LNCAP (cell line): ENCODE measurements around the gene MOV10.

Experiments
- CTCF ChIP-seq: fragments of 450-650 bp; IDR thresholded peaks from 2 replicates; pipeline ENCODE4 v1.5.1; 2017; ENCODE audit warnings: mild to moderate bottlenecking

Gene MOV10

DNA sequence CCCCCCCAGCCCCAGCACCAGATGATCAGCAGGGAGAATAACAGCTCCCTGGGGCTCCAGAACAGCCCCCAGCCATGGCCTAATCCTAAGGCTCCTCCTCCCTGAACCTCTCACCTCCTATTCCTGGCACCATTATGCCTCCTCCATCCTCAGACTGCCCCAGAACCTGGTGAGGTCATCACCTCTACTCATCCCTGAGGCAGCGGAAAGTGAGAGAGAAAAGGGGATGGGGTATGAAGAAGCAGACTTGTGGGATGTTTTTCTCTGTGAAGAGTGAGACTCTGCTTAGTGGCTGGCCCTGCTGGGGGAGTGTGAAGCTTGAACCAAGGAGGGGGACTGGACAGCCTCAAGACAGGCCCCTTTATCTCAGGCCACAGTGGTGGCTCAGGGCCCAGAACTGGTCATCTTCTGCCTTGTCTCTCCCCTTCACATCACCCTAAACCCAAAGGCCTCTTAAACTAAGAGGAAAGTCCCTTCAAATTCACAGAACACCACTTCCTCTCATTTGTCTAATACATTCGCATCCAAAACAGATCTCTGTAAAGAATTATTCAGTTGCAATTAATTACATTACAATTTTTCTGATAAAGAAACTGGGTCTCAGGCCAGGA, 42.9 kb downstream of the MOV10 start:
- TF ChIP-seq CTCF = no peak

DNA sequence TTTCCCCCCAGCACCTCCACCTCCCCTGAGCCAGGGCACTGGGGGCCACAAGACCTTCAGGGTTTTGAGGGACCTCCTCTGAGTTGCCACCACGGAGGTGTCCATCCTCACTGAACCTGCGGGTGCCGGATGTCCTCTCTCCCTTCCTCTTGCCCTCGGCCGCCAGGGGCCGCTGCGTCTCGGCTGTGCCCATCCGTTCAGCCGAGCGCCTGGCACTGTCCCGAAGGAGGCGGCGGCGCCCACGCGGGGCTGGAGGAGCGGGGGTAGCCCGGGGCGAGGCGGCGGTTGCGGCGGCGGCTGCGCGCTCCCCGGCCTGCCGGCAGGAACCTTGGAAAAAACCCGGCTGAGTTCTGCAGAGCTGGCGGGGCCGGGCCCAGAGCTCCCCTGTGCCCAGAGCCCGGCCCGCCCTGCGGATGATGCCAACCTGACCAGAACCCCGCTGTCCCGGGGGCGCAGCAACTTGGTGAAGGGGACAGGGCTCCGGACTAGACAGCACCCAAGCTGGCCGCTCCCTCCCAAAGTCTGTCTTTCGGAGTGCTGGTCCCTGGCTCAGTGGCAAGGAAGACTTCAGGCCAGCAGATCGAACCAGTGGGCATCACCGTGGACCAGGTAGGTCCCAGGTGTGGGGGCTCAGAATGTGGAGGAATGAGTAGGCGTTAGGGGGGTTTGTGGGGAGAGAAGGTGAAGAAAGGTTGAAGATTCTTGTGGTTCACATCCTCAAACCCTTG, 44.4 kb downstream of the MOV10 start:
- TF ChIP-seq CTCF = peak; percentile 91

GRCh38 chr1:112719706-112720105, 45.2 kb downstream of the MOV10 start:
- TF ChIP-seq CTCF = no peak

- no peak for TF ChIP-seq CTCF
Measured at GRCh38 chr1:112720800-112721199, 46.3 kb downstream of the MOV10 start.

GRCh38 chr1:112721966-112722524, 47.6 kb downstream of the MOV10 start:
- TF ChIP-seq CTCF = no peak

GRCh38 chr1:112722601-112723510, 48.4 kb downstream of the MOV10 start:
- TF ChIP-seq CTCF = no peak

DNA sequence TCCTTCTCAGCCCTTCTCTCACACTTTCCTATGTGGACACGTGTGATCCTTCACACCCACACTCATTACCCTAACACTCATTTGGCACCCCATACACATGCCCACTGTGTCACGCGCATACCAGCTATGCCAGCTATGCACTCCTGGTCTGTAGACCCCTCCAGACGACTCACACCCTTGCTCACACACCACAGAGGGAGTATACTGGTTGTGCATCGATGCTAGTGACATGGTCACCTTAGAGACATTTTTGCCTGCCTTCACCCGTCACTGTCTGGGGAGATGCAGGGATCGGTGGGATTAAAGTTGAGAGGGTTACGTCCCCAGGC, 49.0 kb downstream of the MOV10 start:
- no peak for TF ChIP-seq CTCF
